GM21529 (cell line): Measurements from ENCODE around the gene TMEM263.

Experiments used
- ATAC-seq: cut with Tn5 transposase; IDR thresholded peaks from one replicate; pipeline ENCODE4 v1.9.1; 2021; ENCODE audit not compliant: unreplicated experiment

TMEM263 gene

GRCh38 chr12:106945261-106945851 lies 10.4 kb upstream of the TMEM263 start:
- no peak for ATAC-seq

- no peak for ATAC-seq
Measured at GRCh38 chr12:106947461-106947860, 8.2 kb upstream of the TMEM263 start.

GRCh38 chr12:106950591-106950990 lies 5.1 kb upstream of the TMEM263 start:
- no peak for ATAC-seq

- ATAC-seq = no peak
Measured at GRCh38 chr12:106953352-106954250, 2.1 kb upstream of the TMEM263 start.

- ATAC-seq = no peak
Measured at GRCh38 chr12:106954462-106955376, 988 bp upstream of the TMEM263 start.

- ATAC-seq = peak; percentile 39
Measured at GRCh38 chr12:106956048-106956578, 406 bp downstream of the TMEM263 start.

DNA sequence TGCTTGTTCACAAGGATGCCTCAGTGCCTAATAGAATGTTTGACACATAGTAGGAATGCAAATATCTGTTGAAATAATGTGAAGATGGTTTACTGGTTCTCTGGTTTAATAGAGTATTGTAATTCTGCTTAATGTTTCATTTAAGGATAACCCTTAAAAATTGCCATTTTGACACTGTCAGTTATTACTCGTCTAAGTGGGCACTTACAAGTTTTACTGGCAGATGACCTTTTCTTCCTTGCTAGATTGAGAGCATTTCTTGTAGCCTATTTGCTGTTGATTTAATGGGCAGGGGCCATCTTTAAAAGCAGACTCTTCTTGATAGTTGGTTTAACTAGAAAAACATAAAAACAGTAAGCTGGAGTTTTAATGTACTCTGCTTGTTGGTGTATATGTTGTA lies 1.9 kb downstream of the TMEM263 start:
- ATAC-seq = no peak

- ATAC-seq = no peak
Measured at GRCh38 chr12:106960443-106960842, 4.7 kb downstream of the TMEM263 start.

GRCh38 chr12:106962286-106962685 lies 6.6 kb downstream of the TMEM263 start:
- no peak for ATAC-seq

- no peak for ATAC-seq
Measured at GRCh38 chr12:106964526-106964925, 8.8 kb downstream of the TMEM263 start.

GRCh38 chr12:106971065-106971464 lies 15.4 kb downstream of the TMEM263 start:
- no peak for ATAC-seq

- ATAC-seq = no peak
Measured at GRCh38 chr12:106973545-106973944, 17.8 kb downstream of the TMEM263 start.

DNA sequence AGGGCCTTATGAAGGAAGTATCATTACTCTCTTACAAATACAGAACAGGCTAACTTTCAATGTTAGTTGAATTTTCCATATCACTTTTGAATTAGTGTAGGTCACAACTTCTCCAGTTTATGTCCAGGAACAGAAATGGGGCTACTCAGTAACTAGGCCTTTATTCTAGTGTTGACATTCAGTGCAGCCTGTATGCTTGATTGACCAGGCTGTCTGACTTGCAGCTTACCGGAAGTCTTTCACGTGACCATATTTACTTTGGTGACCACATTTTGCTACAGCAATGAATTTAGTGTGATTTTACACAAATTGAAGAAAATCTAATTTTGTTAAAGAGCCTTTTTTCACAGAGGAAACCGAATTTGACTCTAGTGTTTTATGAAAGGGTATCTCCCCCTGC lies 18.8 kb downstream of the TMEM263 start:
- peak; percentile 84 for ATAC-seq

GRCh38 chr12:106975098-106975497 lies 19.4 kb downstream of the TMEM263 start:
- ATAC-seq = no peak

DNA sequence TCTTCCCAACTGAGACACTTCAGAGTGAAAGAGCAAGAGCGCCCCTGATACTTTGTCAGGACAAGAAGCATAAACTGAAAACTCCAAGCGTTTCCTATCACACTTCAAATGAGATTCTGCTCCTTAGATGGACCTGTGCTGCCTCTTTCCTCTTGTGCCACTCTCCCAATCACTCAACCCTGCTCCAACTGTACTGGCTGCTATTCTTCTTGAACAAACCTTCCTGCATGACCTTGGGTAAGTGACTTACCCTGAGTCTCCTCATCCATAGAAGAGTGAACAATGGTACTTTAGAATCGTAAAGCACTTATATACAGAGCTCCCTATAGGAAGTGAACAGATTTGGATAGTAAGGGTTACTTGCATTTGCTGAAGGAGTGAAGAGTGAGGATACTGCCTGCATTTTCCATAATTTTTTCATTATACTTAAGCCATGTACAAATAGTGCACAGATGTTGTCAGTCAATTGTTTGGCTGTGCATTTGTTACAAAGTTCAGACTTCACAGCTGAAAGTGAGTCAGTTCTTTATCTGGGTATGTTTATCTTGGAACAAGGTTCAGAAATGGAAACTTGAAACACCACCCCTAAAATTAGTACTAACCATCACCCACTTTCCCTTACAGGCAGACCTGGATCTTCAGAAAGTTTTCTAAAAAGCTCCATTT lies 20.4 kb downstream of the TMEM263 start:
- no peak for ATAC-seq

DNA sequence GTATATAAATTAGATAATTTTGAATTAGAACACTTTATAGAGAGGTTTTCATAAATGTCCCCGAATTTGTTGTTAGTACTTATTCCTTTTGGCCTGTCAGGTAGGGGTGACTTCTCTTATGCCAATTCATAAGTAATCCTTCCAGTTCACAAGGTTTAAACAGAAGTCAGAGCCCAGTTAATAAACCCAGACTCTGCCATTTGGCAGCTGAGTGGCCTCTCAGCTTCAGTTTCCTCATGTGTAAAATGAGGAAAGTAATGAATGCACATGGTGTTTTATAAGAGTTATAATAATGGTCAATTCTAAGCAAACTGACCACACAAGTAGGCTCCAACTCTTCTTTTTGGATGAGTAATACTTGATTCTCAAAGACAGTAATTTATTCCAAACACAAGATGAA lies 21.0 kb downstream of the TMEM263 start:
- ATAC-seq = no peak

DNA sequence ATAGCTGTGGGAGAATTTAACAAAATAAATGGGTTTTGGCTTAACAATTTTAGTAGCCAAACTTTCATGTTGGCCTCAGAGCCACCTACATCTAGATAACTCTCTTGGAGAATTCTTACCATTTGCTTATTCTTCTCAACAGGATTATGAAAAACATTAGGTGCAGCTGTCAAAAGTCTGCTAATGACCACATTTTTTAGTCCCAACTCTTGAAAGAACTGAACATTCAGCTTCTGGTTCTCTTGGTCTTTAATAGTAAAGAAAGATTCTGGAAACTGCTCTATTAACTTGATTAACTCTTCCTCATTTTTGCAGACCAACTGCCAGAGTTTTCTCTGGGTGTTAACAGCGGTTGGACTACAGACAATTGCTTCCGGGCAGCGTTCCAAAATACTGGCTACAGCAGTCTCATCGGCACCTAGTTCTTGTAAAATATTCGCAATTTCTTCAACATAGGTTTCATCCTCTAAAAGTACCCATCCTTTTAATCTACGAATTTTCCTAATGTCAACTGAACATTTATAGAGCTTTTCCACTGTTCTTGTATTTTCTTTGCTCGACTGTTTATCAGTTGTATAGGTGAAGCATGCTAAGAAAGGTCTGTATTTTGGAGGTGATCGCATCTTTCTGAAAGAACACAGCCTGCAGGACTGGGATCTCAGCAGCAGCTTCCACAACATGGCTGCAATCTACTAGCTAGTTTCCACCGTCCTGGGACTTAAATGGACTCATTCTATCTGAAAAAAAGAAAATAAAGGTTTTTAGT lies 22.5 kb downstream of the TMEM263 start:
- no peak for ATAC-seq

DNA sequence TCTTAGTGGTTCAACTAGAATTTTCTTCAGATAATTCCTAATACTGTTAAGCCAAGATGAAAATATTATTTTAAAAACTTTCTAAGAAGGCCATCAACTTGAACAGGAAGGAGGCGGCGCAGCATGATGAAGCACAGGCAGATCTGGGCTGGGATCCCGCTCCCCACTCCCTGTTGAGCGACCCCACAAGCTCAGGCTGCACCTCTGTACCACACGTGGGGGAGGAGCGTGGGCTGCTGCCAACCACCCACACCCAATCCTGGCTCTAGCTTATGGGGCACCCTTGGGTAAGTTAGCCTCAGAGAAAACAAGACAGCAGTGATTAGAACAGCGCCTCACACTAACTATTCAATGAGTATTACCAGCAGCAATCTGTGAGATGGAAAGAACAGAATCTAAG lies 25.2 kb downstream of the TMEM263 start:
- no peak for ATAC-seq

DNA sequence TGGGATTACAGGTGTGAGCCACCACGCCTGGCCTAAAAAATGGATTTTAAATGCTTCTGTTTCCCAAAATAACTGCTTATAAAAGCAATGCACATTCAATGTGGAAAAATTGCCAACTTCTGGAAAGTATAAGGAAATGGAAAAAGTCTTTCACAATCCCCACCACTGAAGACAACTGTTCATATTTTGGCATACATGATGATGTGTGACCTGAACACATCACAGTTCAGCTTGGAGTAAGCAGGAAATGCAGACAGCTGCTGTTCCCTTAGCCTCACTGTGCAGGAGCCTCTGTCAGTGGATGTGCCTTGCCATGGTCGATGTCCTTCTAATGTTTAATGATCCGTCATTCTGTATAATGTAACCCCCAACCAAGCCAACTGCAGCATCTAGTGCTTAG lies 26.1 kb downstream of the TMEM263 start:
- ATAC-seq = no peak

DNA sequence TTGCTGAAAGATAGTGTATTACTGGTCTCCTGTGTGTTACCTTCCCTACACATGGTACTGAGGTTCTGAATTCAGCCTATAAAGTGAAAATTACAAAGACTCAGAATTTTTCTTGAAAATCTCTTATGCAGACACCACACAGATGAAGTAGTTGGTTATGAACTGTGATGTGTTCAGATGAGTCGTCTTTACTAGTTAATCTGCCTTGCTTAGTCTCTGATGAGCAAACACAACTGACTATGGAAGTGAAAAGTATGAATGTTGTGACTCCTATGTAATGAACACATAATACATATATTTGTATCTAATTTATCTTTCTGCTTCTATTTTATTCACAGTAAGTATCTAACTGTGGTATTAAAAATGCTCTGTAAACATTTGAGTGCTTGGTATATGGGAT lies 26.5 kb downstream of the TMEM263 start:
- no peak for ATAC-seq
